HepG2 (cell line): ENCODE measurements around the gene SDC4. TPM values are rescaled to one million over a fixed set of nuclear protein-coding genes. Genes with fewer than 3 reads are reported as not detected.

Experiments used
- FIP1L1 ChIP-seq: fragments of 200-400 bp; formaldehyde crosslinking; IDR thresholded peaks from 2 replicates; pipeline ENCODE4 v1.6.1; 2018; ENCODE audit warnings: low read depth, mild to moderate bottlenecking, low read length, moderate library complexity, borderline replicate concordance; ENCODE audit not compliant: insufficient read depth
- FOSL2 ChIP-seq: sonication (generic); formaldehyde crosslinking; IDR thresholded peaks from 2 replicates; pipeline ENCODE4 v1.4.0; 2020; ENCODE audit warnings: missing genetic modification reagents
- FOXM1 ChIP-seq: sonication (generic); formaldehyde crosslinking; IDR thresholded peaks from 2 replicates; pipeline ENCODE4 v1.5.0; 2020; ENCODE audit warnings: missing genetic modification reagents
- GZF1 ChIP-seq: sonication (generic); formaldehyde crosslinking; IDR thresholded peaks from 2 replicates; pipeline ENCODE4 v1.5.1; 2020; ENCODE audit warnings: mild to moderate bottlenecking, missing genetic modification reagents
- HNRNPL ChIP-seq: fragments of 200-400 bp; formaldehyde crosslinking; IDR thresholded peaks from 2 replicates; pipeline ENCODE4 v1.6.1; 2017; ENCODE audit warnings: mild to moderate bottlenecking, low read depth, low read length
- KDM5B ChIP-seq: sonication (generic); formaldehyde crosslinking; IDR thresholded peaks from 2 replicates; pipeline ENCODE4 v1.4.0; 2020; ENCODE audit warnings: missing genetic modification reagents, mild to moderate bottlenecking, borderline replicate concordance
- MXI1 ChIP-seq: IDR thresholded peaks from 3 replicates; pipeline ENCODE4 v1.6.1; 2012; ENCODE audit warnings: low read depth, low read length, inconsistent platforms, borderline replicate concordance
- NFRKB ChIP-seq: fragments of 450-650 bp; IDR thresholded peaks from 2 replicates; pipeline ENCODE4 v1.6.1; 2017
- PAX8 ChIP-seq: sonication (generic); formaldehyde crosslinking; IDR thresholded peaks from 2 replicates; pipeline ENCODE4 v1.8.0; 2022; ENCODE audit warnings: mild to moderate bottlenecking, missing genetic modification reagents, borderline replicate concordance
- PRPF4 ChIP-seq: fragments of 200-400 bp; formaldehyde crosslinking; IDR thresholded peaks from 2 replicates; pipeline ENCODE4 v1.6.1; 2016; ENCODE audit warnings: low read length, low read depth; ENCODE audit not compliant: poor library complexity, severe bottlenecking
- SMYD3 ChIP-seq: sonication (generic); formaldehyde crosslinking; IDR thresholded peaks from 2 replicates; pipeline ENCODE4 v1.8.1; 2023; ENCODE audit warnings: mild to moderate bottlenecking, missing genetic modification reagents
- SP1 ChIP-seq, 2 experiments: fragments of 450-650 bp in 1 of 2; sonication (generic) in 1 of 2; formaldehyde crosslinking in 1 of 2; IDR thresholded peaks; 2 replicates each; pipeline versions ENCODE4 v1.4.0 to v1.6.1; 2016 to 2020; ENCODE audit warnings: missing genetic modification reagents in 1 of 2
- ZNF225 ChIP-seq: sonication (generic); formaldehyde crosslinking; IDR thresholded peaks from 2 replicates; pipeline ENCODE4 v1.4.0; 2020; ENCODE audit warnings: mild to moderate bottlenecking, missing genetic modification reagents
- ZNF33A ChIP-seq: sonication (generic); formaldehyde crosslinking; IDR thresholded peaks from 2 replicates; pipeline ENCODE4 v1.5.1; 2020; ENCODE audit warnings: missing genetic modification reagents, mild to moderate bottlenecking, moderate library complexity, borderline replicate concordance
- ZNF513 ChIP-seq: sonication (generic); formaldehyde crosslinking; conservative IDR thresholded peaks from 2 replicates; pipeline ENCODE4 v1.5.0; 2020; ENCODE audit warnings: missing genetic modification reagents
- ZNF543 ChIP-seq: sonication (generic); formaldehyde crosslinking; IDR thresholded peaks from 2 replicates; pipeline ENCODE4 v1.4.0; 2020; ENCODE audit warnings: mild to moderate bottlenecking, missing genetic modification reagents
- ZNF557 ChIP-seq: sonication (generic); formaldehyde crosslinking; IDR thresholded peaks from 2 replicates; pipeline ENCODE4 v1.4.0; 2020; ENCODE audit warnings: missing genetic modification reagents
- ZNF678 ChIP-seq: sonication (generic); formaldehyde crosslinking; IDR thresholded peaks from 2 replicates; pipeline ENCODE4 v1.4.0; 2020; ENCODE audit warnings: mild to moderate bottlenecking, missing genetic modification reagents
- polyA plus RNA-seq, 8 experiments: library from polyadenylated mRNA; depleted of rRNA in 3 of 8; stranded (reverse) in 7 of 8; unstranded in 1 of 8; fragments of >200 nt; fragmentation: Illumina TruSeq in 4 of 8; extraction: Trizol in 4 of 8; gene quantifications; 2 replicates each; pipeline versions ENCODE4 v1.2.1 to v1.2.3, GENCODE V29; 2011 to 2016; ENCODE audit warnings: low read depth in 4 of 8, missing spikeins in 1 of 8, mixed read lengths in 1 of 8; ENCODE audit not compliant: insufficient read depth in 1 of 8
- total RNA-seq, 5 experiments: library from RNA; depleted of rRNA; stranded (reverse); fragments of >200 nt; fragmentation: Illumina TruSeq; extraction: Trizol; gene quantifications; 2 replicates each; pipeline ENCODE4 v1.2.3, GENCODE V29; 2016; ENCODE audit warnings: low read depth in 1 of 5
- TF ChIP-seq, protein P1 (sequence below): sonication (generic); formaldehyde crosslinking; IDR thresholded peaks from 2 replicates; pipeline ENCODE4 v1.4.0; 2020; ENCODE audit warnings: missing genetic modification reagents
- TF ChIP-seq, protein P2 (sequence below): sonication (generic); formaldehyde crosslinking; IDR thresholded peaks from 2 replicates; pipeline ENCODE4 v1.8.1; 2023; ENCODE audit warnings: mild to moderate bottlenecking, missing genetic modification reagents
- TF ChIP-seq, protein P3 (sequence below): sonication (generic); formaldehyde crosslinking; IDR thresholded peaks from 2 replicates; pipeline ENCODE4 v1.9.0; 2021; ENCODE audit warnings: missing genetic modification reagents, borderline replicate concordance

The SDC4 gene
- total and polyA plus RNA-seq, 2 of the 13 experiments (the other 11 are each of a cell fraction or from before 2014, with no cell fraction given): 49.0 to 65.1 TPM

DNA sequence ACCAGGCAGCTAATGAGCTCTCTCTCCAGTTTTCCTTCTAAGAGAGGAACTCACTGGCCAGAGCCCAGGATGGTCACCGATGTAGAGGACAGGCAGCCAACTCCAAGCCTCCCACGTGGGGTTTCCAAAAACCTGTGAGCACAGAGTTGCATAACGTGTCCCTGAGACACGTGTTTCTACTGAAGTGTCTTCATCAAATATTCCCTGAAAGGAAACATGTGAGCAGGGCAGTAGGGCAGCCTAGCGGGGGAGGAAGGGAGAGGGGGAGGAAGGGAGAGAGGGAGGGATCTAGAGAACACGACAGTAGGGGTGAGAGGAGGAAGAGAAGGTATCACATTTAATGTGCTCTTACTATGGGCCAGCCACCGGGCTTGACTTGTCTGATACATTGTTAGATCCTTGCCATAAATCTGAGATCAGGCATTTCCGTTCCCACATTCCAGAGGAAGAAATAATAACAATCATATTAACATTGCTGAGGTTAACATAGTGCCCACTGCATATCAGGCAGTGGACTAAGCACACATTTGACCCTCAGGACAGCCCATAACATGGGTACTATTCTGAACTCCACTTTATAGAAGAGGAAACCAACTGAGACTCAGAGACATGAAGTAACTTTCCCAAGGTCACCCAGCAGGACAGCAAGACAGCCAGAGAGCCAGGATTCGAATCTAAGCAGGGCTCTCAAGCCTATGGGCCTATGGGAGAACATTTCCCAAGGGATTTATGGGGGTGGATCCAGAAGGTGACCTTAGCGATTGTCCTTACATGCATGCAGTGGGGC, 10.3 kb upstream of the SDC4 start (continued):
- TF ChIP-seq, protein P1, sequence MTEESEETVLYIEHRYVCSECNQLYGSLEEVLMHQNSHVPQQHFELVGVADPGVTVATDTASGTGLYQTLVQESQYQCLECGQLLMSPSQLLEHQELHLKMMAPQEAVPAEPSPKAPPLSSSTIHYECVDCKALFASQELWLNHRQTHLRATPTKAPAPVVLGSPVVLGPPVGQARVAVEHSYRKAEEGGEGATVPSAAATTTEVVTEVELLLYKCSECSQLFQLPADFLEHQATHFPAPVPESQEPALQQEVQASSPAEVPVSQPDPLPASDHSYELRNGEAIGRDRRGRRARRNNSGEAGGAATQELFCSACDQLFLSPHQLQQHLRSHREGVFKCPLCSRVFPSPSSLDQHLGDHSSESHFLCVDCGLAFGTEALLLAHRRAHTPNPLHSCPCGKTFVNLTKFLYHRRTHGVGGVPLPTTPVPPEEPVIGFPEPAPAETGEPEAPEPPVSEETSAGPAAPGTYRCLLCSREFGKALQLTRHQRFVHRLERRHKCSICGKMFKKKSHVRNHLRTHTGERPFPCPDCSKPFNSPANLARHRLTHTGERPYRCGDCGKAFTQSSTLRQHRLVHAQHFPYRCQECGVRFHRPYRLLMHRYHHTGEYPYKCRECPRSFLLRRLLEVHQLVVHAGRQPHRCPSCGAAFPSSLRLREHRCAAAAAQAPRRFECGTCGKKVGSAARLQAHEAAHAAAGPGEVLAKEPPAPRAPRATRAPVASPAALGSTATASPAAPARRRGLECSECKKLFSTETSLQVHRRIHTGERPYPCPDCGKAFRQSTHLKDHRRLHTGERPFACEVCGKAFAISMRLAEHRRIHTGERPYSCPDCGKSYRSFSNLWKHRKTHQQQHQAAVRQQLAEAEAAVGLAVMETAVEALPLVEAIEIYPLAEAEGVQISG: no peak
- TF ChIP-seq KDM5B (CRISPR knock-in tag): no peak; the same call in 1 of the 2 replicates
- no peak for TF ChIP-seq ZNF225 (CRISPR knock-in tag)
- no peak for TF ChIP-seq FOXM1
- TF ChIP-seq ZNF557 (CRISPR knock-in tag): 0 out of 2 replicates have a peak, but pooled peaks have one; percentile 41
- TF ChIP-seq FIP1L1: no peak
- no peak for TF ChIP-seq HNRNPL
- peak; percentile 37 for TF ChIP-seq FOSL2 (CRISPR knock-in tag)
- no peak for TF ChIP-seq SMYD3 (CRISPR knock-in tag)
- TF ChIP-seq, protein P2, sequence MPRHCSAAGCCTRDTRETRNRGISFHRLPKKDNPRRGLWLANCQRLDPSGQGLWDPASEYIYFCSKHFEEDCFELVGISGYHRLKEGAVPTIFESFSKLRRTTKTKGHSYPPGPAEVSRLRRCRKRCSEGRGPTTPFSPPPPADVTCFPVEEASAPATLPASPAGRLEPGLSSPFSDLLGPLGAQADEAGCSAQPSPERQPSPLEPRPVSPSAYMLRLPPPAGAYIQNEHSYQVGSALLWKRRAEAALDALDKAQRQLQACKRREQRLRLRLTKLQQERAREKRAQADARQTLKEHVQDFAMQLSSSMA (CRISPR knock-in tag): no peak
- TF ChIP-seq ZNF678 (CRISPR knock-in tag): no peak
- TF ChIP-seq ZNF543: no peak
- TF ChIP-seq ZNF33A: no peak
- no peak for TF ChIP-seq SP1 (IDR thresholded peaks at IDR 0.05)
- TF ChIP-seq SP1 (CRISPR knock-in tag; IDR thresholded peaks at IDR 0.05): no peak
- 0 out of 2 replicates have a peak, but pooled peaks have one; percentile 29 for TF ChIP-seq GZF1 (CRISPR knock-in tag)
- no peak for TF ChIP-seq ZNF513 (CRISPR knock-in tag)
- TF ChIP-seq PRPF4: no peak
- no peak for TF ChIP-seq NFRKB
- TF ChIP-seq, protein P3, sequence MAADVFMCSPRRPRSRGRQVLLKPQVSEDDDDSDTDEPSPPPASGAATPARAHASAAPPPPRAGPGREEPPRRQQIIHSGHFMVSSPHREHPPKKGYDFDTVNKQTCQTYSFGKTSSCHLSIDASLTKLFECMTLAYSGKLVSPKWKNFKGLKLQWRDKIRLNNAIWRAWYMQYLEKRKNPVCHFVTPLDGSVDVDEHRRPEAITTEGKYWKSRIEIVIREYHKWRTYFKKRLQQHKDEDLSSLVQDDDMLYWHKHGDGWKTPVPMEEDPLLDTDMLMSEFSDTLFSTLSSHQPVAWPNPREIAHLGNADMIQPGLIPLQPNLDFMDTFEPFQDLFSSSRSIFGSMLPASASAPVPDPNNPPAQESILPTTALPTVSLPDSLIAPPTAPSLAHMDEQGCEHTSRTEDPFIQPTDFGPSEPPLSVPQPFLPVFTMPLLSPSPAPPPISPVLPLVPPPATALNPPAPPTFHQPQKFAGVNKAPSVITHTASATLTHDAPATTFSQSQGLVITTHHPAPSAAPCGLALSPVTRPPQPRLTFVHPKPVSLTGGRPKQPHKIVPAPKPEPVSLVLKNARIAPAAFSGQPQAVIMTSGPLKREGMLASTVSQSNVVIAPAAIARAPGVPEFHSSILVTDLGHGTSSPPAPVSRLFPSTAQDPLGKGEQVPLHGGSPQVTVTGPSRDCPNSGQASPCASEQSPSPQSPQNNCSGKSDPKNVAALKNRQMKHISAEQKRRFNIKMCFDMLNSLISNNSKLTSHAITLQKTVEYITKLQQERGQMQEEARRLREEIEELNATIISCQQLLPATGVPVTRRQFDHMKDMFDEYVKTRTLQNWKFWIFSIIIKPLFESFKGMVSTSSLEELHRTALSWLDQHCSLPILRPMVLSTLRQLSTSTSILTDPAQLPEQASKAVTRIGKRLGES (CRISPR knock-in tag): no peak
- TF ChIP-seq MXI1: peak; percentile 65; the same call in 1 of the 3 replicates
- no peak for TF ChIP-seq PAX8 (CRISPR knock-in tag)
